Measurements from ENCODE around the gene LRP8.

- TF ChIP-seq CTCF (conservative IDR thresholded peaks at IDR 0.05): no peak
- no peak for TF ChIP-seq ZFX (IDR thresholded peaks at IDR 0.05)
Observed at GRCh38 chr1:53314096-53314495, 13.8 kb downstream of the LRP8 start.
